A673 (cell line): Measurements from ENCODE around the gene ZNF592. TPM values are rescaled to one million over a fixed set of nuclear protein-coding genes. Genes with fewer than 3 reads are reported as not detected.

Source experiments
- BruUV-seq: library from RNA; stranded (reverse); fragments of 400-500 nt; replicated peaks from 2 replicates; lab custom pipeline; 2021; lab: Mats Ljungman, UMichigan
- CTCF ChIA-PET: fragments of 300-600 bp; sonication (Branson Sonifier 250); formaldehyde crosslinking; loops from one replicate; lab custom pipeline; 2022; ENCODE audit warnings: antibody characterized with exemption; lab: Charles Lee
- POLR2A ChIA-PET: fragments of 300-600 bp; sonication (Branson Sonifier 250); formaldehyde crosslinking; loops from one replicate; lab custom pipeline; 2022; ENCODE audit warnings: antibody characterized with exemption; ENCODE audit not compliant: low non-redundant PET; lab: Charles Lee
- DNase-seq: peaks from one replicate; pipeline ENCODE4 v3.0.0-alpha.2; 2015; ENCODE audit warnings: low spot score
- H3K27ac ChIP-seq: fragments of 200-600 bp; sonication (generic); 2 replicates; pipeline ENCODE4 v1.5.1; 2016; ENCODE audit warnings: mixed run types, low read depth, mild to moderate bottlenecking, mixed read lengths, antibody characterized with exemption, low read length; ENCODE audit not compliant: poor library complexity, severe bottlenecking
- H3K27me3 ChIP-seq: fragments of 200-600 bp; sonication (generic); replicated peaks from 2 replicates; pipeline ENCODE4 v1.6.1; 2017; ENCODE audit warnings: mixed run types, low read depth, mild to moderate bottlenecking, mixed read lengths, antibody characterized with exemption, low read length; ENCODE audit not compliant: insufficient read depth, poor library complexity
- H3K36me3 ChIP-seq: fragments of 200-600 bp; sonication (generic); 2 replicates; pipeline ENCODE4 v1.6.1; 2016; ENCODE audit warnings: mixed run types, mild to moderate bottlenecking, mixed read lengths, antibody characterized with exemption, low read length; ENCODE audit not compliant: insufficient read depth, poor library complexity, severe bottlenecking
- H3K4me1 ChIP-seq: fragments of 200-600 bp; sonication (generic); 2 replicates; pipeline ENCODE4 v1.6.1; 2017; ENCODE audit warnings: mixed run types, mild to moderate bottlenecking, mixed read lengths, antibody characterized with exemption, low read length; ENCODE audit not compliant: insufficient read depth, poor library complexity, severe bottlenecking
- H3K4me3 ChIP-seq: fragments of 200-600 bp; sonication (generic); 2 replicates; pipeline ENCODE4 v1.5.1; 2016; ENCODE audit warnings: low read depth, mixed run types, mild to moderate bottlenecking, mixed read lengths, low read length; ENCODE audit not compliant: poor library complexity, severe bottlenecking
- H3K9me3 ChIP-seq: fragments of 200-600 bp; sonication (generic); 2 replicates; pipeline ENCODE4 v1.6.1; 2016; ENCODE audit warnings: mixed run types, low read depth, mild to moderate bottlenecking, mixed read lengths, antibody characterized with exemption, low read length; ENCODE audit not compliant: poor library complexity, severe bottlenecking
- EZH2 ChIP-seq: fragments of 200-600 bp; sonication (generic); IDR thresholded peaks from 2 replicates; pipeline ENCODE4 v1.6.1; 2017; ENCODE audit warnings: borderline replicate concordance, low read depth, mild to moderate bottlenecking, mixed read lengths, antibody characterized with exemption, low read length; ENCODE audit not compliant: poor library complexity, severe bottlenecking
- intact Hi-C: fragments of 100-400 bp; cut with micrococcal nuclease; formaldehyde crosslinking; loops from one replicate; pipeline ENCODE4 v1.10.0; 2022; ENCODE audit not compliant: unreplicated experiment
- total RNA-seq: library from RNA; stranded (reverse); gene quantifications from 2 replicates; pipeline ENCODE4 v1.2.3, GENCODE V29; 2021
- TF ChIP-seq, protein P1 (sequence below): fragments of 300-800, 200-600 bp; sonication (generic); conservative IDR thresholded peaks from 2 replicates; pipeline ENCODE4 v1.5.1; 2017; ENCODE audit warnings: low read depth, mild to moderate bottlenecking, antibody characterized with exemption, low read length, moderate library complexity, mixed read lengths

The ZNF592 gene
- total RNA-seq, 1 experiment from 2014 or later, result 37.2 TPM

GRCh38 chr15:84714821-84715220, 33.6 kb upstream of the ZNF592 start:
- CTCF ChIA-PET, result interaction anchor here (0.6 kb wide), 1 partner anchor 113 kb away, joined by 3 read pairs; no protein-coding TSS in a partner anchor
- no peaks in the 10 kb centered on the region for H3K9me3 ChIP-seq
- POLR2A ChIA-PET, result no interaction called here
- DNase-seq, result no peak
- H3K27ac ChIP-seq, result no peak overlapping the region
- peak overlapping the region; percentile 98 for H3K4me3 ChIP-seq
- H3K4me1 ChIP-seq, result peaks cover 9% of the 10 kb centered on the region
- intact Hi-C loops, result no loop called here
- no TSS peak for BruUV-seq
- TF ChIP-seq, protein P1, sequence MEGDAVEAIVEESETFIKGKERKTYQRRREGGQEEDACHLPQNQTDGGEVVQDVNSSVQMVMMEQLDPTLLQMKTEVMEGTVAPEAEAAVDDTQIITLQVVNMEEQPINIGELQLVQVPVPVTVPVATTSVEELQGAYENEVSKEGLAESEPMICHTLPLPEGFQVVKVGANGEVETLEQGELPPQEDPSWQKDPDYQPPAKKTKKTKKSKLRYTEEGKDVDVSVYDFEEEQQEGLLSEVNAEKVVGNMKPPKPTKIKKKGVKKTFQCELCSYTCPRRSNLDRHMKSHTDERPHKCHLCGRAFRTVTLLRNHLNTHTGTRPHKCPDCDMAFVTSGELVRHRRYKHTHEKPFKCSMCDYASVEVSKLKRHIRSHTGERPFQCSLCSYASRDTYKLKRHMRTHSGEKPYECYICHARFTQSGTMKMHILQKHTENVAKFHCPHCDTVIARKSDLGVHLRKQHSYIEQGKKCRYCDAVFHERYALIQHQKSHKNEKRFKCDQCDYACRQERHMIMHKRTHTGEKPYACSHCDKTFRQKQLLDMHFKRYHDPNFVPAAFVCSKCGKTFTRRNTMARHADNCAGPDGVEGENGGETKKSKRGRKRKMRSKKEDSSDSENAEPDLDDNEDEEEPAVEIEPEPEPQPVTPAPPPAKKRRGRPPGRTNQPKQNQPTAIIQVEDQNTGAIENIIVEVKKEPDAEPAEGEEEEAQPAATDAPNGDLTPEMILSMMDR, result no peak
- no peak for TF ChIP-seq EZH2
- H3K36me3 ChIP-seq, result peaks cover 10% of the 10 kb centered on the region
- no peaks in the 10 kb centered on the region for H3K27me3 ChIP-seq

DNA sequence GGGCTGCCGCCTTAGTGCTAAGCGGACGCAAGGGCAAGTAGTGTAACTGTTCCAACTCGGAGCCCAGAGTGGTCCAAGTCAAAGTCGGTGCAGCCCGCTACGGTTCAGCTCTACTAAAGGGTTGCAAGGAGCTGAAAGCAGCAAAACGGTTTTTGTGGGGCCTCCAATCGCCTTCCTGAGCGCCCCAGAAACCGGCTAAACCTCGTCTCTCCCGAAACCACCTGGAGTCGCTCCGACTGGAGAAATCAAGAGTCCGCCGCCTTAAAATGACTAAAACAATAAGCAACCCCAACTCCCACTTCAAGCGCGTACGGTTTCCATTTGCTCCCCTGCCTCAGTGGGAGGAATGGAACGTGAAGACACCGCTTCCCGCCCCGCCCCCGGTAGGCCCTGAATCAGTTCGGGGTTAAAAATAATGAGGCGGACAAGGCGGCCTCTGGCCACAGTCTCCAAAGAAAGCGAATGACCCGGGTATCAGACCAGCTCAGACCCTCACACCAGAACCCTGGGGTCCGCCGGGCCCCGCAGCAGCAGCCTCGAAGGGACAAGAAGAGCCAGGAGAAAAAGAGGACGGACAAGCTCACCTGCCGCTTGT, 32.9 kb upstream of the ZNF592 start:
- peak overlapping the region; percentile 78 for H3K27ac ChIP-seq
- CTCF ChIA-PET, result interaction anchor here (0.5 kb wide), 1 partner anchor 15 kb away, joined by 8 read pairs; no protein-coding TSS in a partner anchor
- TF ChIP-seq EZH2, result no peak
- TF ChIP-seq, protein P1, result no peak
- peaks cover 6% of the 10 kb centered on the region for H3K36me3 ChIP-seq
- H3K27me3 ChIP-seq, result no peaks in the 10 kb centered on the region
- POLR2A ChIA-PET, result interaction anchor here (0.6 kb wide), 1 partner anchor 16 kb away, joined by 5 read pairs; no protein-coding TSS in a partner anchor
- H3K9me3 ChIP-seq, result no peaks in the 10 kb centered on the region
- H3K4me1 ChIP-seq, result peaks cover 9% of the 10 kb centered on the region
- DNase-seq, result peak; percentile 50
- BruUV-seq, result TSS peak; percentile 51
- peak overlapping the region; percentile 98 for H3K4me3 ChIP-seq
- intact Hi-C loops, result no loop called here

DNA sequence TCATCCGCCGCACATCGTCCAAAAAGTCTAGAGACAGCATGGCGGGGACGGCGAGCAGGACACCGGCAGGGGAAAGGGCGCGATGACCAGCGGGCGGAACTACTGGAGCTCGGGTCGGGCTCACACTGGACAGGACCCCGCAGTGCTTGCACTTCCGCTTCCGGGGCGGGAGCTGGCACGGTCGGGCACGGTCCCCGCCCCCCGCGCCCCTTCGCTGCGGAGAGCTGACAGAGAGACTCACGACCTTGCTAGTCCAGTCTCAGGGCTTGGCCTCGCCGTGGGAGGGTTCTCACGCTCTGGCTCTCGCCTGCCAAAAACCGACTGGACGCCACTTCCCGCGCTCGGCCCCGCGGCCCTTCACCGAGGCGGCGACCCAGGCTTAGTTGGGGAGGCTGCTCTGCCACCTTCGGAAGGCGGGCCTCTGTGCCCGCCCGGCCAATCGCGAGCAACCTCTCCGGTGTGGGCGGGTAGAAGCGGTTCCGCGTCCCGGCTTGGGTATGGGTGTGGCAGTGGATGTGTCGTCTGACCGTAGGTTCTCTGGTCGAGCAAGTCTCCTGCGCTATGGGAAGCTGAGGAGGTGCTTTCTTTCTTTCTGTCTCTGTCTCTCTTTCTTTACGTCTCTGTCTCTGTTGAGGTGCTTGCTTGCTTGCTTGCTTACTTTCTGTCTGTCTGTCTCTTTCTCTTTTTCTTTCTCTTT, 32.2 kb upstream of the ZNF592 start, which contains the start of gene SEC11A:
SEC11A (minus strand) TSS at position 104 of the 697 bp plus-strand sequence; CDS start at position 40, 64 bp downstream.
- CTCF ChIA-PET, result interaction anchor here (0.5 to 0.6 kb wide), 3 partner anchors 15 to 239 kb away, joined by 3 to 8 read pairs (median 3); no protein-coding TSS in a partner anchor
- POLR2A ChIA-PET, result interaction anchor here (0.6 kb wide), 2 partner anchors 16 to 52 kb away, joined by 4 to 5 read pairs; no protein-coding TSS in a partner anchor
- BruUV-seq, result no TSS peak
- Histone ChIP-seq H3K4me3 (peak within 1 kb of the TSS; percentile 98), H3K36me3 (peaks cover 1% of the 10 kb centered on the region), H3K27ac (peak within 1 kb of the TSS; percentile 78), H3K27me3 (no peaks in the 10 kb centered on the region), H3K4me1 (peaks cover 9% of the 10 kb centered on the region), H3K9me3 (no peaks in the 10 kb centered on the region)
- intact Hi-C loops, result no loop called here
- DNase-seq, result peak; percentile 97
- TF ChIP-seq, protein P1, result no peak
